H9 (cell line): ENCODE data around the gene RPL23. TPM values are rescaled to one million over a fixed set of nuclear protein-coding genes. Genes with fewer than 3 reads are reported as not detected.

ENCODE experiments used
- DNase-seq: peaks from one replicate; pipeline ENCODE4 v3.0.0-alpha.2; 2017
- H2AFZ ChIP-seq: one replicate; pipeline ENCODE4 v1.6.1; 2013; ENCODE audit warnings: mild to moderate bottlenecking, low read length, control low read depth, moderate library complexity
- H2AK5ac ChIP-seq: 2 replicates; pipeline ENCODE4 v1.6.1; 2013; ENCODE audit warnings: low read length, control low read depth, mixed read lengths; ENCODE audit not compliant: insufficient read length
- H2BK120ac ChIP-seq: one replicate; pipeline ENCODE4 v1.6.1; 2013; ENCODE audit warnings: low read depth, mild to moderate bottlenecking, low read length, control low read depth, inconsistent platforms; ENCODE audit not compliant: poor library complexity, severe bottlenecking
- H2BK12ac ChIP-seq: 2 replicates; pipeline ENCODE4 v1.6.1; 2013; ENCODE audit warnings: low read length, control low read depth, mixed read lengths, low read depth; ENCODE audit not compliant: insufficient read length
- H2BK15ac ChIP-seq: 2 replicates; pipeline ENCODE4 v1.6.1; 2013; ENCODE audit warnings: low read depth, low read length, control low read depth
- H2BK20ac ChIP-seq: one replicate; pipeline ENCODE4 v1.6.1; 2013; ENCODE audit warnings: low read depth, mild to moderate bottlenecking, low read length, control low read depth, inconsistent platforms; ENCODE audit not compliant: poor library complexity, severe bottlenecking
- H2BK5ac ChIP-seq: 2 replicates; pipeline ENCODE4 v1.6.1; 2013; ENCODE audit warnings: low read length, control low read depth, mixed read lengths; ENCODE audit not compliant: insufficient read length
- H3K14ac ChIP-seq: 2 replicates; pipeline ENCODE4 v1.6.1; 2013; ENCODE audit warnings: low read length, control low read depth; ENCODE audit not compliant: insufficient read depth
- H3K18ac ChIP-seq: 2 replicates; pipeline ENCODE4 v1.6.1; 2013; ENCODE audit warnings: low read depth, mild to moderate bottlenecking, mixed read lengths, low read length, control low read depth; ENCODE audit not compliant: insufficient read length
- H3K23ac ChIP-seq: 2 replicates; pipeline ENCODE4 v1.6.1; 2013; ENCODE audit warnings: low read length, control low read depth, mixed read lengths, low read depth; ENCODE audit not compliant: insufficient read length
- H3K23me2 ChIP-seq: 2 replicates; pipeline ENCODE4 v1.6.1; 2013; ENCODE audit warnings: low read depth, mild to moderate bottlenecking, mixed read lengths, low read length, control low read depth; ENCODE audit not compliant: insufficient read length, poor library complexity, severe bottlenecking
- H3K27ac ChIP-seq: 2 replicates; pipeline ENCODE4 v1.5.1; 2013; ENCODE audit warnings: low read length, control low read depth, mixed read lengths, low read depth; ENCODE audit not compliant: insufficient read length
- H3K27me3 ChIP-seq: 2 replicates; pipeline ENCODE4 v1.6.1; 2013; ENCODE audit warnings: low read length, control low read depth, inconsistent platforms; ENCODE audit not compliant: insufficient read depth
- H3K4ac ChIP-seq: 2 replicates; pipeline ENCODE4 v1.6.1; 2013; ENCODE audit warnings: low read depth, mild to moderate bottlenecking, control low read depth, inconsistent platforms, low read length, moderate library complexity
- H3K4me1 ChIP-seq: 2 replicates; pipeline ENCODE4 v1.6.1; 2013; ENCODE audit warnings: low read length, control low read depth, inconsistent platforms; ENCODE audit not compliant: insufficient read depth
- H3K4me2 ChIP-seq: 2 replicates; pipeline ENCODE4 v1.6.1; 2013; ENCODE audit warnings: low read length, control low read depth, mixed read lengths; ENCODE audit not compliant: insufficient read length, insufficient read depth
- H3K56ac ChIP-seq: 2 replicates; pipeline ENCODE4 v1.6.1; 2013; ENCODE audit warnings: low read depth, mild to moderate bottlenecking, mixed read lengths, low read length, control low read depth; ENCODE audit not compliant: insufficient read length
- H3K79me1 ChIP-seq: 2 replicates; pipeline ENCODE4 v1.6.1; 2013; ENCODE audit warnings: low read depth, mild to moderate bottlenecking, moderate library complexity, low read length, control low read depth, inconsistent platforms; ENCODE audit not compliant: insufficient read depth, poor library complexity, severe bottlenecking
- H3K79me2 ChIP-seq: 2 replicates; pipeline ENCODE4 v1.6.1; 2013; ENCODE audit warnings: low read length, control low read depth, inconsistent platforms; ENCODE audit not compliant: insufficient read depth
- H3K9ac ChIP-seq: 2 replicates; pipeline ENCODE4 v1.6.1; 2013; ENCODE audit warnings: low read length, control low read depth, mixed read lengths; ENCODE audit not compliant: insufficient read length; ENCODE audit errors: extremely low read depth
- H3K9me3 ChIP-seq: one replicate; pipeline ENCODE4 v1.6.1; 2013; ENCODE audit warnings: low read depth, low read length, inconsistent platforms; ENCODE audit not compliant: control insufficient read depth
- H3T11ph ChIP-seq: one replicate; pipeline ENCODE4 v1.6.1; 2013; ENCODE audit warnings: mild to moderate bottlenecking, low read length, control low read depth, inconsistent platforms
- H4K20me1 ChIP-seq: one replicate; pipeline ENCODE4 v1.6.1; 2013; ENCODE audit not compliant: control insufficient read depth, insufficient read length, insufficient read depth
- H4K5ac ChIP-seq: 2 replicates; pipeline ENCODE4 v1.6.1; 2013; ENCODE audit warnings: low read depth, mild to moderate bottlenecking, mixed read lengths, low read length, control low read depth; ENCODE audit not compliant: insufficient read length
- H4K8ac ChIP-seq: replicated peaks from 2 replicates; pipeline ENCODE4 v1.6.1; 2013; ENCODE audit warnings: low read length, control low read depth, mixed read lengths, low read depth; ENCODE audit not compliant: insufficient read length
- H4K91ac ChIP-seq: 2 replicates; pipeline ENCODE4 v1.6.1; 2013; ENCODE audit warnings: low read depth, mild to moderate bottlenecking, moderate library complexity, mixed read lengths, low read length, control low read depth; ENCODE audit not compliant: insufficient read length
- H3K27ac Mint-ChIP-seq, 3 experiments: 2 replicates in 2 of 3; 3 replicates in 1 of 3; pipeline ENCODE4 v1.8.0; 2020 to 2021; ENCODE audit warnings: mixed read lengths in 3 of 3, mild to moderate bottlenecking in 1 of 3, moderate library complexity in 1 of 3
- H3K27me3 Mint-ChIP-seq: 2 replicates; pipeline ENCODE4 v1.8.0; 2021; ENCODE audit warnings: low read depth, mild to moderate bottlenecking, moderate library complexity, mixed read lengths
- H3K36me3 Mint-ChIP-seq, 3 experiments: 2 replicates in 2 of 3; 3 replicates in 1 of 3; pipeline ENCODE4 v1.8.0; 2020 to 2021; ENCODE audit warnings: low read depth in 3 of 3, mixed read lengths in 3 of 3; ENCODE audit not compliant: insufficient read depth in 1 of 3
- H3K4me1 Mint-ChIP-seq, 2 experiments: 2 replicates each; pipeline ENCODE4 v1.8.0; 2020; ENCODE audit warnings: mixed read lengths in 2 of 2
- H3K4me3 Mint-ChIP-seq, 2 experiments: 2 replicates in 1 of 2; 3 replicates in 1 of 2; pipeline ENCODE4 v1.8.0; 2020 to 2021; ENCODE audit warnings: mild to moderate bottlenecking in 2 of 2, mixed read lengths in 2 of 2, moderate library complexity in 1 of 2
- H3K9me3 Mint-ChIP-seq, 2 experiments: 2 replicates in 1 of 2; 3 replicates in 1 of 2; pipeline ENCODE4 v1.8.0; 2020; ENCODE audit warnings: mild to moderate bottlenecking in 2 of 2, mixed read lengths in 2 of 2, moderate library complexity in 1 of 2
- CTCF ChIP-seq: fragments of 200-600 bp; sonication (generic); conservative IDR thresholded peaks from 3 replicates; pipeline ENCODE4 v1.8.0; 2021; ENCODE audit warnings: antibody characterized with exemption, mild to moderate bottlenecking
- WGBS: extraction: QIAGEN DNeasy Blood & Tissue Kit; methylation state at CpG from one replicate; pipeline ENCODE4 v1.1.7; 2013; ENCODE audit warnings: missing lambda C conversion rate, low lambda C conversion rate, mixed read lengths; ENCODE audit not compliant: insufficient read length; ENCODE audit errors: extremely low coverage; 5-methylcytosine and 5-hydroxymethylcytosine counted together
- total RNA-seq: library from RNA; stranded (reverse); gene quantifications from 2 replicates; pipeline ENCODE4 v1.2.1, GENCODE V29; 2021

Gene RPL23
- total RNA-seq, 1 experiment from 2014 or later = 2,084 TPM

- WGBS = no CpG with 5 or more reads among the region's 6 CpGs
- H3K4me1 ChIP-seq = peaks cover 16% of the 10 kb centered on the region; the same call in 1 of the 2 replicates
These were observed 26.6 kb upstream of the RPL23 start for GRCh38 chr17:38879878-38880665.

More at GRCh38 chr17:38879878-38880665, 26.6 kb upstream of the RPL23 start:
- Histone ChIP-seq H3K14ac (peak overlapping the region; percentile 56; the same call in 1 of the 2 replicates), H3K9ac (no peak overlapping the region), H2BK12ac (no peak overlapping the region), H2AK5ac (no peak overlapping the region), H3K27me3 (no peaks in the 10 kb centered on the region), H3K4me2 (peak overlapping the region; percentile 46), H2BK20ac (no peak overlapping the region), H2BK15ac (no peak overlapping the region), H3K4ac (no peak overlapping the region), H2AFZ (no peak overlapping the region), H4K91ac (no peak overlapping the region), H4K5ac (no peak overlapping the region), H2BK5ac (no peak overlapping the region), H4K20me1 (no peaks in the 10 kb centered on the region), H3K18ac (peak overlapping the region; percentile 7), H3K79me2 (peaks cover 4% of the 10 kb centered on the region; the same call in 1 of the 2 replicates), H4K8ac (no peak overlapping the region), H3K27ac (peak overlapping the region; percentile 70), H2BK120ac (no peak overlapping the region), H3K79me1 (peaks cover 3% of the 10 kb centered on the region), H3K56ac (no peak overlapping the region), H3K23me2 (no peaks in the 10 kb centered on the region), H3T11ph (no peak overlapping the region), H3K23ac (no peak overlapping the region), H3K9me3 (no peaks in the 10 kb centered on the region)
- Mint-ChIP-seq H3K27ac (peak overlapping the region; percentile 94 to 99 (median 98)), H3K9me3 (peaks cover 0 to 3% of the 10 kb centered on the region in 2 experiments; a peak in 1 of 5 replicates), H3K4me3 (peak overlapping the region; percentile 27 to 69), H3K4me1 (peaks cover 77 to 85% of the 10 kb centered on the region in 2 experiments), H3K27me3 (no peaks in the 10 kb centered on the region), H3K36me3 (peaks cover 11 to 46% (median 20%) of the 10 kb centered on the region in 3 experiments; a peak in 5 of 7 replicates)
- no peak for TF ChIP-seq CTCF
- DNase-seq = peak; percentile 96
